OCI-LY7 (cell line): ENCODE measurements around the gene MTRF1L.

ENCODE experiments used
- EZH2phosphoT487 ChIP-seq: fragments of 200-600 bp; sonication (generic); IDR thresholded peaks from 2 replicates; pipeline ENCODE4 v1.6.1; 2018; ENCODE audit warnings: low read depth, borderline replicate concordance, mild to moderate bottlenecking, mixed run types, antibody characterized with exemption, low read length, moderate library complexity, mixed read lengths
- TF ChIP-seq, protein P1 (sequence below): fragments of 200-600 bp; sonication (generic); conservative IDR thresholded peaks from 2 replicates; pipeline ENCODE4 v1.5.1; 2014; ENCODE audit warnings: mild to moderate bottlenecking, antibody characterized with exemption, low read length, moderate library complexity, mixed read lengths

- TF ChIP-seq, protein P1, sequence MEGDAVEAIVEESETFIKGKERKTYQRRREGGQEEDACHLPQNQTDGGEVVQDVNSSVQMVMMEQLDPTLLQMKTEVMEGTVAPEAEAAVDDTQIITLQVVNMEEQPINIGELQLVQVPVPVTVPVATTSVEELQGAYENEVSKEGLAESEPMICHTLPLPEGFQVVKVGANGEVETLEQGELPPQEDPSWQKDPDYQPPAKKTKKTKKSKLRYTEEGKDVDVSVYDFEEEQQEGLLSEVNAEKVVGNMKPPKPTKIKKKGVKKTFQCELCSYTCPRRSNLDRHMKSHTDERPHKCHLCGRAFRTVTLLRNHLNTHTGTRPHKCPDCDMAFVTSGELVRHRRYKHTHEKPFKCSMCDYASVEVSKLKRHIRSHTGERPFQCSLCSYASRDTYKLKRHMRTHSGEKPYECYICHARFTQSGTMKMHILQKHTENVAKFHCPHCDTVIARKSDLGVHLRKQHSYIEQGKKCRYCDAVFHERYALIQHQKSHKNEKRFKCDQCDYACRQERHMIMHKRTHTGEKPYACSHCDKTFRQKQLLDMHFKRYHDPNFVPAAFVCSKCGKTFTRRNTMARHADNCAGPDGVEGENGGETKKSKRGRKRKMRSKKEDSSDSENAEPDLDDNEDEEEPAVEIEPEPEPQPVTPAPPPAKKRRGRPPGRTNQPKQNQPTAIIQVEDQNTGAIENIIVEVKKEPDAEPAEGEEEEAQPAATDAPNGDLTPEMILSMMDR, result no peak
- no peak for TF ChIP-seq EZH2phosphoT487
Observed at GRCh38 chr6:152977556-152977955, 25.0 kb downstream of the MTRF1L start.
